ENCODE measurements around the gene CDH4.

Gene CDH4

GRCh38 chr20:61884571-61885389 lies 632.7 kb downstream of the CDH4 start:
- no peak for DNase-seq (ENCODE audit: low spot score)

GRCh38 chr20:61885759-61886715 lies 634.0 kb downstream of the CDH4 start:
- DNase-seq (ENCODE audit: low spot score): no peak

GRCh38 chr20:61886721-61887595 lies 634.9 kb downstream of the CDH4 start:
- peak; percentile 9 for DNase-seq (ENCODE audit: low spot score)

- no peak for DNase-seq (ENCODE audit: low spot score)
Measured at GRCh38 chr20:61887596-61888093, 635.6 kb downstream of the CDH4 start.

GRCh38 chr20:61888101-61888865 lies 636.2 kb downstream of the CDH4 start:
- no peak for DNase-seq (ENCODE audit: low spot score)

DNA sequence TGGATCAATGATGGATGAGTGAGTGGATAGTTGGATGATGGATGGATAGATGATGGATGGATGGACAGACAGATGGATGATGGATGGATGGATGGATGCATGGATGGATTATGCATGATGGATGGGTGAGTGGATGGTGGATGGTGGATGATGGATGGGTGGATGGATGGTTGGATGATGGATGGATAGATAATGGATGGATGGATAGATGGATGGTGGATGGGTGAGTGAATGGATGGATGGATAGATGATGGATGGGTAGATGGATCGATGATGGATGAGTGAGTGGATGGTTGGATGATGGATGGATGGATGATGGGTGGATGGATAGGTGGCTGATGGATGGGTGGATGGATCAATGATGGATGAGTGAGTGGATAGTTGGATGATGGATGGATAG lies 637.6 kb downstream of the CDH4 start:
- DNase-seq (ENCODE audit: low spot score): no peak

DNA sequence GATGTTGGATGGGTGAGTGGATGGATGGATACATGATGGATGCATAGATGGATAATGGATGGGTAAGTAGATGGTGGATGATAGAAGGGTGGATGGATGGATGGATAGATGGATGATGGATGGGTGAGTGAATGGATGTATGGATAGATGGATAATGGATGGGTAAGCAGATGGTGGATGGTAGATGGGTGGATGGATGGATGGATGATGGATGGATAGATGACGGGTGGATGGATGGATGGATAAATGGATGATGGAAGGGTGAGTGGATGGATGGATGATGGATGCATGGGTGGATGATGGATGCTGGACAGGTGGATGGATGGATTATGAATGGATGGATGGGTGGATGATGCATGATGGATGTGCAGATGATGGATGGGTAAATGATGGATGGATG lies 638.1 kb downstream of the CDH4 start:
- DNase-seq (ENCODE audit: low spot score): no peak

DNA sequence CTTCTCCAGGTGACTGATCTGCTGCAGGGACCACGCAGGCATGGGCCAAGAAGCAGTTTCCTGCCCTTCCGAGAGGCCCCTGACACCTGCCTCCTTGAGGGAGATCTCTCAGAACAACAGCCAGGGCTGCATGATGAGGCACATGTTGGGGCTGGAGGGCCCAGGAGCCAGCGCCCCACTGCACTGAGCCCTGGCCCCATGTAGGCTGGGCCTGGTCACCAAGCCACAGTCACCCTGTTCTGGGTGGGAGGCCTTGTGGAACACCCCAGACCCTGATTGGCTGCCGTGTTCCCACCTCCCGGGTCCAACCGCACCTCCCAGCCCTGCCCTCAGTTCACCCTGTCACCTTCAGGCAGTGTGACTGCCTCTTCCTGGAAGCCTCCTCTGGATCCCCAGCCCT lies 639.4 kb downstream of the CDH4 start:
- no peak for DNase-seq (ENCODE audit: low spot score)

DNA sequence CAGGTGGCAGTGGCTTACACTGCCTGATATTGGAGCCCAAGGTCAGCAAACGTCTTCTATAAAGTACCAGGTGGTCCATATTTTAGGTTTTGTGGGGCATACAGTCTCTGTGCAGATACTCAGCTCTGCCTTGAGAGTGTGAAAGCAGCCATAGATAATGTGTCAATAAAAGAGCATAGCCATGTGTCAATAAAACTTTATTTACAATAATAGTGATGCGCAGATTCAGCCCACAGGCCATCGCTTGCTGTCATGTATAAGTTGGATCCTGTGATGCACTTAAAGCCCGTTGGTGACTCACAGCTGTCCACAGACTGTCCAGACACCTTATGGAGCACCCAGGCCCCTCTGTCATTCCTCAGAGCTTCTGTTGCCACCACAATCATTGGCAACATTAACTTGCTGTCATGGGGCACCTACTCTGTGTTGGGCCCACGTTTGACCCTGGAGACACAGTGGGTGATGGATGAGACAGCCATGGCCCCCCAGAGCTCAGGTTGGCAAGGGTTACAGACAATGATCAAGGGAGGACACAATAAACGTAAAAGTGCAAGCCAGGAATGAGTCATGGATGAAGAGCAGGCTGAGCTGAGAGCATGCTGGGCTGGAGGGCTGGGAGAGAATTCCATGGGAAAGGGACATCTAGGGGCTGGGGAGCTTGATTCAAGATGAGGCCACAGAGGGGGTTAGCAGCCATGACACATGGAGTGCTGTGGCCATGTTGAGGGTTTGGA lies 640.0 kb downstream of the CDH4 start:
- no peak for DNase-seq (ENCODE audit: low spot score)

- DNase-seq (ENCODE audit: low spot score): no peak
Measured at GRCh38 chr20:61895016-61895415, 643.0 kb downstream of the CDH4 start.

GRCh38 chr20:61895686-61896057 lies 643.6 kb downstream of the CDH4 start:
- no peak for DNase-seq (ENCODE audit: low spot score)

DNA sequence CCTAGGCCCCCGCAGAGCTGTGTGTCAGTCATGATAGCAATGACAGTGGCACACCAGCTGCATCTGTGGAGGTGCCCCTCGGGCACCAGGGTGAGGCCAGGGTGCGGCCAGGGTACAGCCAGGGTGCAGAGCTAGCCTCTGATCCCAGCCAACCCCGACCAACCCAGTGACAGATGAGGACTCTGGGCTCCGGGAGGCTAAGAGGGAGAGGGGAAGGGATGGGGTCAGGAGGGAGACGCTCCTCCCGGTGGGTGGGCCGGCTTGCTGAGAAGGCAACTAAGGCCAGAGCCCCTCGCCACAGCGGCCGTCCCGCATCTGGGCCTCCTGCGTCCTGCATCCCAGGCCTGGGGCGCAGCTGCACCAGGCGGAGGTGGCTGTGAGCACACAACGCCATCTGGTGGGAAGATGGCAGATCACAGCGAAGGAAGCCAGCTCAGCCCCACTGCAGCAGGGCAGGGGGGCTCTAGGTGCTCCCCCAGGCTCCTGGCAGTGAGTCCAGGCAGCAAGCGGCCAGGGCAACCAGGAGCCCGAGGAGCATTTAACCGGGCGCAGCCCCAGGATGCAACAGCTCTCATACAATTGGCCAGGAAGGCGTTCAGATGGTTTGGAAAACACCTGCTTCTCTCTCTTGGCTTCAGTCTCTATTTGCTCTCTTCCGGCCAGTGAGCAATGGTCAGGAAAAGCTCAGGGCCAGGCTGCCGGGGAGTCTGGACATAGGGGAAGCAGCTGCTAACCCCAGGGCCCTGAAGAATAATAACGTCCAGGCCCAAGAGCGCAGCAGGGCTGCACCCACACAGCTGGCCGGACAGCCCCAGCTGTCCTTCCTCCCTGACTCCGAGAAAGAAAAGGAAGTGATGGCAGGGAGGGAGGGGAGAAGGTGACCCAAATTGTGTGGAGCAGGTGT lies 644.2 kb downstream of the CDH4 start:
- peak; percentile 1 for DNase-seq (ENCODE audit: low spot score)

- no peak for DNase-seq (ENCODE audit: low spot score)
Measured at GRCh38 chr20:61897401-61898295, 645.6 kb downstream of the CDH4 start.

GRCh38 chr20:61898405-61898804 lies 646.3 kb downstream of the CDH4 start:
- DNase-seq (ENCODE audit: low spot score): no peak

DNA sequence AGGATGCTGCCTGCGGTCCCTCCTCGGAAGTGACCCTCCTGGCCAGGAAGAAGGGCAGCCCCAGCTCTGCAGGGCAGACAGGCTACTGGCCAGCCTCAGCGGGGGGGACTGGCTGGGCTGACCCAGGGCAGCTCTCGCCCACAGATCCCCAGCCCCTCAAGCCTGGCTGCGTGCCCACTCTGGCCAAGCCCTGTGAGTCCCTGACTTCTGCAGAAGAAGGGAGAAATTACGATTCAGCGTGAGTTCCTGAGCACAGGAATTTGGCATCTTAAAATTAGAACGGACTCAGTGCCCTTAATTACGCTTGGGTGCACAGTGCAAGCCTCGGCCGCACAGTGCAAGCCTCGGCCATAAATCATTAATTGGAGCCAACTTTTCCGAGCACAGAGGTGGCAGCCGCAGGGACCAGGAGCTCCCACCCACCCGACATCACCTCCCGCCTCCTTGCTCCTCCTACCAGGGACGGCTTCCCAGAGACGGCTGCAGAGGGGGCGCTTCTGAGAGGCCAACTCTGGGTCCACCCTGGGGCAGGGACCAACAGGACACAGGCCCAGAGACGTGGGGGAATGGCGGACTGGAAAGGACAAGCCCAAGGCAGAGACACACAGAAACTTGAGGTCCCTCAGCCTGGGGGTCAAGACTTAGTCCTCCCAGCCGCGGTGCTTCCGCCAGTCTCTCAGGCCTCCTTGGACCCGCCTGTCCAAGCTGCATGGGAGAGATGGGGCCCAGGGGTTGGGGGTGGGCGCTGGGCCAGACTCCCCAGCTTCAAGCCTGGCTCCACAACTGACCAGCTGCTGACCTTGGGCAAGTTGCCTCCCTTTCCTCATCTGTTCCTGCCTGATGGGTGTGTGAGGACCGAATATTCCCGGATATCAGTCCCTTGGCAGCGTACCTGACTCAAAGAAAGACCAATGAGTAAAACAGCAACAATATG lies 648.2 kb downstream of the CDH4 start:
- DNase-seq (ENCODE audit: low spot score): no peak

DNA sequence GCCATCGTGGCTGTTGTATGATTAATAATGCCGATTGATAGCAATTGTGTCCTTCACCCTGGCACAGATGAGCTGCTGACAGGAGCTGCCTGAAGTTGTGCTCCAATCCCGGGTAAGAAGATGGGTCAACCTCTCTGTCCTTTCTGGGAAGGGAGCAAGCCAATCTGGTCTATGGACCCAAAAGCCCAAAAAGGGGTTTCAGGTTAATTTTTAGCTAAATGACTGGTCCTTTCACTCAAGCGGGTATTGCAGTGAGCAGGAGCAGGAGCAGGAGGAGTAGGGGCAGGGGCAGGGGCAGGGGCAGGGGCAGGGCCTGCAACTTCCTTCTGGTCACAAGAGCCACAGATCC lies 648.9 kb downstream of the CDH4 start:
- no peak for DNase-seq (ENCODE audit: low spot score)

All from CD4-positive, alpha-beta T cell treated with Interleukin-15 for 4 hours (primary cell).